Measurements from ENCODE around the gene CFAP298.

GRCh38 chr21:32558106-32558505 lies 54.1 kb downstream of the CFAP298 start:
- no peak for TF ChIP-seq EZH2 (IDR thresholded peaks at IDR 0.05)
- no peak for TF ChIP-seq POLR2AphosphoS5 (IDR thresholded peaks at IDR 0.05; ENCODE audit: borderline replicate concordance, low read depth, low read length)
